GM12878 (cell line): Measurements from ENCODE around the gene CHCT1. TPM values are rescaled to one million over a fixed set of nuclear protein-coding genes. Genes with fewer than 3 reads are reported as not detected.

Experiments used
- ATAC-seq: fragments of 200-7000 bp; cut with Tn5 transposase; 3 replicates; pipeline ENCODE4 v1.9.1; 2020; ENCODE audit warnings: mild to moderate bottlenecking, moderate library complexity
- BruUV-seq: library from RNA; stranded (reverse); fragments of 400-500 nt; replicated peaks from 2 replicates; lab custom pipeline; 2021; lab: Mats Ljungman, UMichigan
- CTCF ChIA-PET: fragments of 300-600 bp; sonication (Branson Sonifier 250); formaldehyde crosslinking; extraction: SDS; loops from one replicate; lab custom pipeline; 2021; ENCODE audit warnings: inconsistent platforms; lab: Yijun Ruan, JAX
- POLR2A ChIA-PET: fragments of 350-600 bp; formaldehyde crosslinking; extraction: SDS; loops from one replicate; lab custom pipeline; 2021; ENCODE audit warnings: inconsistent platforms; lab: Charles Lee
- RAD21 ChIA-PET: fragments of 300-600 bp; sonication (Branson Sonifier 250); formaldehyde crosslinking; loops from one replicate; lab custom pipeline; 2023; ENCODE audit warnings: antibody characterized with exemption; ENCODE audit not compliant: unreplicated experiment; lab: Charles Lee
- SMC1A ChIA-PET: fragments of 300-600 bp; sonication (Branson Sonifier 250); formaldehyde crosslinking; loops from one replicate; lab custom pipeline; 2023; ENCODE audit not compliant: unreplicated experiment, uncharacterized antibody; lab: Charles Lee
- DNase-seq: peaks from one replicate; pipeline ENCODE4 v3.0.0-alpha.2; 2011; ENCODE audit warnings: low read depth, low spot score
- FAIRE-seq: peaks from 3 replicates; lab custom pipeline; 2011; peaks lifted over from hg19 to GRCh38; lab: Jason Lieb, UNC
- H2AFZ ChIP-seq: 2 replicates; pipeline ENCODE4 v1.6.0; 2011; ENCODE audit warnings: low read depth, low read length, control low read depth; ENCODE audit not compliant: control insufficient read depth
- H3K27ac ChIP-seq: 2 replicates; pipeline ENCODE4 v1.5.1; 2011; ENCODE audit warnings: control low read depth; ENCODE audit not compliant: control insufficient read depth, insufficient read depth
- H3K27me3 ChIP-seq, 2 experiments: replicated peaks in 1 of 2; 2 replicates each; pipeline versions ENCODE4 v1.6.0 to v1.6.1; 2011; ENCODE audit warnings: low read length in 1 of 2; ENCODE audit not compliant: control insufficient read depth in 2 of 2, insufficient read depth in 2 of 2
- H3K36me3 ChIP-seq, 2 experiments: 2 replicates each; pipeline ENCODE4 v1.5.1; 2011; ENCODE audit warnings: low read length in 1 of 2; ENCODE audit not compliant: control insufficient read depth in 2 of 2, insufficient read depth in 2 of 2
- H3K4me1 ChIP-seq: 2 replicates; pipeline ENCODE4 v1.6.1; 2011; ENCODE audit warnings: mild to moderate bottlenecking, low read length, moderate library complexity, mixed read lengths; ENCODE audit not compliant: control insufficient read depth, insufficient read depth
- H3K4me2 ChIP-seq: 2 replicates; pipeline ENCODE4 v1.6.0; 2011; ENCODE audit warnings: control low read depth; ENCODE audit not compliant: control insufficient read depth, insufficient read depth
- H3K4me3 ChIP-seq: fragments of 200-600 bp; sonication (generic); 2 replicates; pipeline ENCODE4 v1.5.1; 2016
- H3K79me2 ChIP-seq: 2 replicates; pipeline ENCODE4 v1.6.0; 2011; ENCODE audit warnings: low read length; ENCODE audit not compliant: control insufficient read depth, insufficient read depth
- H3K9ac ChIP-seq: 2 replicates; pipeline ENCODE4 v1.8.0; 2011; ENCODE audit warnings: low read length, control low read depth, mixed read lengths; ENCODE audit not compliant: control insufficient read depth, insufficient read depth
- H3K9me3 ChIP-seq: replicated peaks from 3 replicates; pipeline ENCODE4 v1.5.1; 2011; ENCODE audit warnings: mild to moderate bottlenecking, low read length; ENCODE audit not compliant: control insufficient read depth, insufficient read depth
- H4K20me1 ChIP-seq: 2 replicates; pipeline ENCODE4 v1.6.0; 2011; ENCODE audit not compliant: control insufficient read depth, insufficient read depth
- ESRRA ChIP-seq: IDR thresholded peaks from 2 replicates; pipeline ENCODE4 v1.6.1; 2012; ENCODE audit warnings: mild to moderate bottlenecking, low read length, improper control_type of control experiment
- ETV6 ChIP-seq, 2 experiments: fragments of 450-650 bp in 1 of 2; IDR thresholded peaks in 1 of 2; conservative IDR thresholded peaks in 1 of 2; 2 replicates each; pipeline ENCODE4 v1.6.1; 2014; ENCODE audit warnings: antibody characterized with exemption in 1 of 2, borderline replicate concordance in 1 of 2, low read depth in 1 of 2, mild to moderate bottlenecking in 1 of 2, moderate library complexity in 1 of 2
- GATAD2B ChIP-seq: fragments of 450-650 bp; conservative IDR thresholded peaks from 2 replicates; pipeline ENCODE4 v1.6.1; 2017; ENCODE audit warnings: low read depth, mild to moderate bottlenecking, moderate library complexity
- LARP7 ChIP-seq: fragments of 450-650 bp; IDR thresholded peaks from 2 replicates; pipeline ENCODE4 v1.6.1; 2017; ENCODE audit warnings: mild to moderate bottlenecking
- NFYB ChIP-seq: IDR thresholded peaks from 2 replicates; pipeline ENCODE4 v1.6.1; 2011; ENCODE audit warnings: low read depth, mild to moderate bottlenecking, low read length, improper control_type of control experiment, moderate library complexity; ENCODE audit not compliant: insufficient read depth
- RUNX3 ChIP-seq: IDR thresholded peaks from 2 replicates; pipeline ENCODE4 v1.6.1; 2012; ENCODE audit warnings: low read length, inconsistent platforms
- SUPT20H ChIP-seq: IDR thresholded peaks from 2 replicates; pipeline ENCODE4 v1.6.1; 2011; ENCODE audit warnings: low read depth, mild to moderate bottlenecking, low read length, moderate library complexity, borderline replicate concordance; ENCODE audit not compliant: control insufficient read depth
- TCF3 ChIP-seq: IDR thresholded peaks from 2 replicates; pipeline ENCODE4 v1.6.1; 2012; ENCODE audit warnings: low read depth, mild to moderate bottlenecking, low read length, borderline replicate concordance; ENCODE audit not compliant: insufficient read depth
- WRNIP1 ChIP-seq: IDR thresholded peaks from 2 replicates; pipeline ENCODE4 v1.6.1; 2011; ENCODE audit warnings: low read depth, low read length, improper control_type of control experiment, borderline replicate concordance
- ZNF24 ChIP-seq: fragments of 450-650 bp; IDR thresholded peaks from 2 replicates; pipeline ENCODE4 v1.6.1; 2017; ENCODE audit warnings: antibody characterized with exemption, mild to moderate bottlenecking
- ZNF687 ChIP-seq: fragments of 450-650 bp; IDR thresholded peaks from 2 replicates; pipeline ENCODE4 v1.6.1; 2017; ENCODE audit warnings: mild to moderate bottlenecking, moderate library complexity
- WGBS: methylation state at CpG from one replicate; pipeline ENCODE4 v1.1.6; 2016; ENCODE audit warnings: low lambda C conversion rate; ENCODE audit not compliant: insufficient replicate concordance, insufficient coverage; ENCODE audit errors: missing lambda C conversion rate; 5-methylcytosine and 5-hydroxymethylcytosine counted together
- in situ Hi-C: fragments of 300-500 bp; cut with MboI; formaldehyde crosslinking; loops from 9 replicates; pipeline ENCODE4 v1.14.3; 2018; ENCODE audit warnings: mixed read lengths
- intact Hi-C: fragments of 100-400 bp; cut with micrococcal nuclease; formaldehyde crosslinking; loops from one replicate; pipeline ENCODE4 v1.14.2; 2022; ENCODE audit not compliant: unreplicated experiment
- polyA plus RNA-seq, 11 experiments: library from polyadenylated mRNA; depleted of rRNA in 4 of 11; unstranded in 6 of 11; stranded (reverse) in 5 of 11; fragments of >200 nt; fragmentation: Nextera tagmentation in 4 of 11; fragmentation: Illumina TruSeq in 1 of 11; extraction: Ambion mirVana in 4 of 11; extraction: Trizol in 1 of 11; gene quantifications; 1 replicate in 1 of 11; 2 replicates in 10 of 11; pipeline versions ENCODE4 v1.2.1 to v1.2.3, GENCODE V29; 2011 to 2016; ENCODE audit warnings: inconsistent platforms in 2 of 11, missing spikeins in 2 of 11, low read depth in 1 of 11
- total RNA-seq, 4 experiments: library from RNA; depleted of rRNA in 3 of 4; stranded (reverse); fragments of >200 nt in 3 of 4; fragmentation: Illumina TruSeq in 1 of 4; extraction: Trizol in 1 of 4; gene quantifications; 2 replicates each; pipeline versions ENCODE4 v1.2.1 to v1.2.3, GENCODE V29; 2013 to 2021
- TF ChIP-seq, protein P1 (sequence below): IDR thresholded peaks from 2 replicates; pipeline ENCODE4 v1.6.1; 2011; ENCODE audit warnings: low read depth, mild to moderate bottlenecking, low read length, moderate library complexity, borderline replicate concordance; ENCODE audit errors: extremely low read depth
- TF ChIP-seq, protein P2 (sequence below): IDR thresholded peaks from 2 replicates; pipeline ENCODE4 v1.6.1; 2011; ENCODE audit warnings: low read depth, low read length, improper control_type of control experiment, borderline replicate concordance

CHCT1 gene
- total and polyA plus RNA-seq, 10 of the 15 experiments (the other 5 are each of a cell fraction or from before 2014, with no cell fraction given), result 0.23 to 0.35 TPM; not detected in 8

- no TSS peak for BruUV-seq
- POLR2A ChIA-PET, result no interaction called here
- intact Hi-C loops, result no loop called here
- CTCF ChIA-PET, result no interaction called here
- FAIRE-seq (no peak), ATAC-seq (no peak), DNase-seq (no peak)
- Histone ChIP-seq H3K4me3 (no peak overlapping the region), H3K9me3 (no peaks in the 10 kb centered on the region; the same call in 2 of the 3 replicates), H3K79me2 (no peaks in the 10 kb centered on the region), H4K20me1 (no peaks in the 10 kb centered on the region), H3K36me3 (no peaks in the 10 kb centered on the region), H3K27ac (no peak overlapping the region), H3K4me2 (no peak overlapping the region), H2AFZ (no peak overlapping the region), H3K9ac (no peak overlapping the region), H3K27me3 (no peaks in the 10 kb centered on the region), H3K4me1 (no peaks in the 10 kb centered on the region)
- WGBS, result 57% methylated on average over 10 of the region's 10 CpGs
- RAD21 ChIA-PET, result interaction anchor here (2.4 kb wide), 1 partner anchor 195 kb away, joined by 9 read pairs; no protein-coding TSS in a partner anchor
- no peak for TF ChIP-seq ETV6 (conservative IDR thresholded peaks at IDR 0.05 in 1 of 2, IDR thresholded peaks at IDR 0.05 in 1 of 2; ENCODE audit: borderline replicate concordance in 1 of 2, low read depth in 1 of 2)
- TF ChIP-seq GATAD2B, result no peak
- no peak for TF ChIP-seq SUPT20H
- TF ChIP-seq, protein P1, sequence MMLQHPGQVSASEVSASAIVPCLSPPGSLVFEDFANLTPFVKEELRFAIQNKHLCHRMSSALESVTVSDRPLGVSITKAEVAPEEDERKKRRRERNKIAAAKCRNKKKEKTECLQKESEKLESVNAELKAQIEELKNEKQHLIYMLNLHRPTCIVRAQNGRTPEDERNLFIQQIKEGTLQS, result no peak
- TF ChIP-seq LARP7, result no peak
- TF ChIP-seq ZNF687, result no peak
- no peak for TF ChIP-seq ESRRA
- no peak for TF ChIP-seq RUNX3
- no peak for TF ChIP-seq ZNF24
- no peak for TF ChIP-seq WRNIP1
- TF ChIP-seq NFYB, result no peak
- TF ChIP-seq TCF3, result no peak
- TF ChIP-seq, protein P2, sequence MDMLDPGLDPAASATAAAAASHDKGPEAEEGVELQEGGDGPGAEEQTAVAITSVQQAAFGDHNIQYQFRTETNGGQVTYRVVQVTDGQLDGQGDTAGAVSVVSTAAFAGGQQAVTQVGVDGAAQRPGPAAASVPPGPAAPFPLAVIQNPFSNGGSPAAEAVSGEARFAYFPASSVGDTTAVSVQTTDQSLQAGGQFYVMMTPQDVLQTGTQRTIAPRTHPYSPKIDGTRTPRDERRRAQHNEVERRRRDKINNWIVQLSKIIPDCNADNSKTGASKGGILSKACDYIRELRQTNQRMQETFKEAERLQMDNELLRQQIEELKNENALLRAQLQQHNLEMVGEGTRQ, result no peak
- SMC1A ChIA-PET, result interaction anchor here (1.2 kb wide), 1 partner anchor 354 kb away, joined by 3 read pairs; no protein-coding TSS in a partner anchor
- in situ Hi-C loops, result loop anchor here (10.0 kb wide), 1 partner anchor 282 kb away; the partner anchor contains the start of gene CA4
Measured at GRCh38 chr17:60426596-60426995, 4.3 kb downstream of the CHCT1 start.
